AG09309 (cell line): Measurements from ENCODE around the gene ERO1B.

Source experiments
- DNase-seq: peaks from one replicate; pipeline ENCODE4 v3.0.0-alpha.2; 2010; ENCODE audit warnings: low read depth
- H3K4me3 ChIP-seq: 2 replicates; pipeline ENCODE4 v1.5.1; 2011; ENCODE audit warnings: mild to moderate bottlenecking, low read depth, low read length, moderate library complexity; ENCODE audit not compliant: control insufficient read depth
- TF ChIP-seq, protein P1 (sequence below): IDR thresholded peaks from 2 replicates; pipeline ENCODE4 v1.5.1; 2011; ENCODE audit warnings: mild to moderate bottlenecking, low read depth, low read length, inconsistent platforms; ENCODE audit not compliant: insufficient read depth, control insufficient read depth; ENCODE audit errors: missing control alignments

The ERO1B gene

DNA sequence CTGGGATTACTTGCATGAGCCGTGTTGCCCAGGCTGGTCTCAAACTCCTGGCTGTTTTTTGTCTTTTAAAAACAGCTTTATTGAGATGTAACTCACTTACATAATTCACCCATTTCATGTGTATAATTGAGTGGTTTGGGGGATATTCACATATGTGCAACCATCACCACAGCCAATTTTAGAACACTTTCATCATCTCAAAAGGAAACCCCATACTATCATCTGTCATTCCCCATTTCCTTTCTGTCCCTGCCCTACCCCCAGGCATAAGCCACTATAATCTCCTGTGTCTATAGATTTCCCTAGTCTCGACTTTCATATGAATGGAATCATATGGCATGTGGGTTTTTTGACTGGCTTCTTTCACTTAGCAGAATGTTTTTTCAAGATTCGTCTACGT, 96.1 kb downstream of the ERO1B start:
- TF ChIP-seq, protein P1, sequence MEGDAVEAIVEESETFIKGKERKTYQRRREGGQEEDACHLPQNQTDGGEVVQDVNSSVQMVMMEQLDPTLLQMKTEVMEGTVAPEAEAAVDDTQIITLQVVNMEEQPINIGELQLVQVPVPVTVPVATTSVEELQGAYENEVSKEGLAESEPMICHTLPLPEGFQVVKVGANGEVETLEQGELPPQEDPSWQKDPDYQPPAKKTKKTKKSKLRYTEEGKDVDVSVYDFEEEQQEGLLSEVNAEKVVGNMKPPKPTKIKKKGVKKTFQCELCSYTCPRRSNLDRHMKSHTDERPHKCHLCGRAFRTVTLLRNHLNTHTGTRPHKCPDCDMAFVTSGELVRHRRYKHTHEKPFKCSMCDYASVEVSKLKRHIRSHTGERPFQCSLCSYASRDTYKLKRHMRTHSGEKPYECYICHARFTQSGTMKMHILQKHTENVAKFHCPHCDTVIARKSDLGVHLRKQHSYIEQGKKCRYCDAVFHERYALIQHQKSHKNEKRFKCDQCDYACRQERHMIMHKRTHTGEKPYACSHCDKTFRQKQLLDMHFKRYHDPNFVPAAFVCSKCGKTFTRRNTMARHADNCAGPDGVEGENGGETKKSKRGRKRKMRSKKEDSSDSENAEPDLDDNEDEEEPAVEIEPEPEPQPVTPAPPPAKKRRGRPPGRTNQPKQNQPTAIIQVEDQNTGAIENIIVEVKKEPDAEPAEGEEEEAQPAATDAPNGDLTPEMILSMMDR: no peak
- H3K4me3 ChIP-seq: no peak overlapping the region
- no peak for DNase-seq

DNA sequence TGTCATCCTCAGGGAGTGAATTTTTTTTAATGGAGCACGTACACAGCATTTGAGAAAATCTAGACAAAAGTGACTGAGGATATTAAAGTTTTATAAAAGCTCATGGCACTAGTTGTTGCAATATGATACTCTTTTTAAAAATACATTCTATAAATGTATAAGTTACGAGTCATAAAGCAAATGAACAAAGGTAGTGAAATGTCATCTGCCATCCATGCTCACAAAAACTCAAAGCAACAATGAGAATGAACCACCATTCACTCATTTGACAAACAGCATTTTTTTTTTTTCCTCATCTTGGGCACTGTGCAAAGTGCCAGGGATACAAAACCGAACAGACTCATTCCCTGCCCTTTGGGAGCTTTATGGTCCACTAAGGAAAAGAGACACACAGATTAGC, 100.7 kb downstream of the ERO1B start:
- H3K4me3 ChIP-seq: no peak overlapping the region
- no peak for DNase-seq
- TF ChIP-seq, protein P1: no peak

DNA sequence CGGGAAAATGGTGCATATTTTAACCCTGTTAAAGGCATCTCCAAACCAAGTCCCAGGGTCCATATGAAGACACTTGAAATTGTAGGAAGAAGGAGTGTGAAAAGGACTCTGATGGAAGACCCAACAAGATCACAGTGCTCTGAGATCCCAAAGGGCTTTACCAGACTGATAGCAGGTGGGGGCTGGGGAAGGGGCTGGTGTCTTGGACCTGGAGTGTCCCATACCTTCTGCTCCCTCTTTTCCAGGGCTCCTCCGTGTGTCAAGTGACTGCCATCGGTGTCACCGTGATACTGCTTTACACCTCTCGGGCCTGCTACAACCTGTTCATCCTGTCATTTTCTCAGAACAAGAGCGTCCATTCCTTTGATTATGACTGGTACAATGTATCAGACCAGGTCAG, 102.1 kb downstream of the ERO1B start:
- DNase-seq: no peak
- H3K4me3 ChIP-seq: no peak overlapping the region
- TF ChIP-seq, protein P1: no peak

DNA sequence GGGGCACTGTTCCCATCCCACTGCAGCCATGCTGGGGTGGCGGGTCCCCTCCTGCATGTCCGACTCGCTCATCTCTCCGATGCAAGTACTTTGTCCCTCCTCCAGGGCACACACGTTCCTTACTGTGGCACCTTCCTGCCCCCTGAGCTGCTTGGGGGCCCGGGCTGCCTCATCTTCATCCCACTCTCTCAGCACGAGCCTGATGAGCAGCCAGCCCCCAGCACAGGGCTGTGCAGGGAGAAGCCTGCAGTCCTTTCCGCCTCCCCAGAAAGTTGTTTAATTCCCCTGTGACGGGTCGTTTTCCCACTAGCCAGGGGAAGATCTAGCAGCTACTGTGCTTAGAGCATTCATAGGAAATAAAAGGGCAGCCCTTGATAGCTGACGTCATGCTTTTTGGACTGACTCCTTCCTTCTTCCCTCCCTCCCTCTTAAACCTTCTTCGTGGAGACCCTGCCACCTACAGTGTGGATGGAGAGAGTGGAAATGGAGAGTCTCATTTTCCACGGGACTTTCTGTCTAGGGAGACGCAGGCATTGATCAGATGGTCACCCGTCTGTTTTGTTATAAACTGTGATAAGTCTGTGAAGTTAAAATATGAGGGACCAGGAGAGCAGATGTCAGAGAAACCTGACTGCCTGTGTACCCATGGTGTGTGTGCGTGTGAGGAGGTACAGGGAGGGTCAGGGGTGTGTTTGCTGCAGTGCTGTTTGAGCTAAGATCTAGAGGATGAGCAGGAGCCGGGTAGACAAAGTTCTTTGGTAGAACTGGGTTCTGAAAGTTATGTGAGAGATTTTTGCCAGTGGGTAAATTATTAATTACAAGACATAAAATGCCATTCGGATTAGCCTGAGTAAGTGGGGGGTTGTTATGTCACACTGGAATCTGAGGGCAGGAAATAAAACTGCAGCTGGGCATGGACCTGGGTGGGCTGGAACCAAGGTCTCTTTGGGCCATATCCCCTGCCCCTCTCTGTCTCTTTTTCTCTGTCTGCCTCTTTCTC, 105.1 kb downstream of the ERO1B start:
- TF ChIP-seq, protein P1: no peak
- no peak overlapping the region for H3K4me3 ChIP-seq
- DNase-seq: no peak

DNA sequence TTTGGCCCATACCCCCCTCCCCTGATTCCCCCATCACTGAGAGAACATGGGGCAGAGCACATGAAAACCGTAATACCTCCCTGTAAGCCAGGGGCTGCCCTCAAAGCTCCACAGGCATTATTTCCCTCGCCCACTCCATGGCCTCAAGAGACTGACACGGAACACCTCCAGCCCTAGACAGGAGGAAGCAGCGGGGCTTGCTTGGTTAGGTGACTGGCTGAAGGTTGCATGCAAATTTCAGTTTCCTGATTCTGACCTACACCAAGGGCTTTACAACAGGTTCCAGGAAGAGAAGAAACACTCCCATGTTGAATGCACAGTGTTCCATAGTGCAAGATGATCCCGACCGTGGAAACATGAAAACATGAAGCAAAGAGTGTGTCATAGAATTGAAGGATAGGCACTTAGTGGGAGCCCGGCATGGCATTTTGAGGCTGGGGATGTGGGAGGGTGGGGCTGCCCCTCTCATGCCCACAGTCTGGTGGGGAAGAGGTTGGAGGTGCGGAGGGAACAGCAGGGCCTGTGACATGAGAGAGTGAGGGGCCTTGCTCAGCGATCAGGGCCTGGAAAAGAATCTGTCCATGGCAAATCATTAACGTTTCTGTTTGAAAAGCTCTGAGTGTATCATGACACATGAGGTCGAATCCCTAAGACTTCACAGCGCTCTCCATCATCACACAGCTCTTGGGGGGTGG, 106.0 kb downstream of the ERO1B start:
- DNase-seq: no peak
- TF ChIP-seq, protein P1: no peak

DNA sequence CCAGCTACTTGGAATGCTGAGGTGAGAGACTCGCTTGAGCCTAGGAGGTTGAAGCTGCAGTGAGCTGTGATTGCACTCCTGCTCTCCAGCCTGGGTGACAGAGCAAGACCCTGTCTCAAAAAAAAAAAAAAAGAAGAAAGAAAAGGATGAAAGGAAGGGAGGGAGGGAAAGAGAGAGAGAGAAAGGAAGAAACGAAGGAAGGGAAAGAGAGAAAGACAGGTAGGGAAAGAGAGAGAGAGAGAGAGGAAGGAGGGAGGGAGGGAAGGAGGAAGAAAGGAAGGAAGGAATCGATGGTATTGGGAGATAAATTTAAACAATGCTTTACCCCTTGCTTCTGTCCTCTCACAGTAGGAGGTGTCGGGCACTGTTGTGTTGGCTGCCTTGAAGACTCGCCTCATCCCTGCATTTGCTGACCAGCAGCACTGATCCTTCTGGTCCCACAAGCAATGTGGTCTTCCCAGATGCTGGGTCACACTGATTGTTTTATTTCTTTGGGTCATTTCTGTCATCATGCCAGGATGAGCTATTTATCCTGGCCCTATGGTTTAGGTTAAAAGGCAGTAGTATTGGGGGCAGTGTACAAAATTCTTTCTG, 108.5 kb downstream of the ERO1B start:
- no peak for DNase-seq
- no peak overlapping the region for H3K4me3 ChIP-seq
- TF ChIP-seq, protein P1: no peak

More for the DNA sequence above, 106.0 kb downstream of the ERO1B start:
- no peak overlapping the region for H3K4me3 ChIP-seq
